Activated T-cell treated with anti-CD3 and anti-CD28 coated beads, Interleukin-2, amount 50 U/mL, for 48 hours (primary cell): ENCODE data around the gene CXCR3.
"Not testable (repeated sequence)": the region's sequence is repeated elsewhere in the genome, so short reads cannot be mapped to it uniquely, and the experiment has no call there.

ENCODE experiments used
- DNase-seq, 2 experiments: peaks; one replicate each; pipeline ENCODE4 v3.0.0-alpha.2; 2020

CXCR3 gene

DNA sequence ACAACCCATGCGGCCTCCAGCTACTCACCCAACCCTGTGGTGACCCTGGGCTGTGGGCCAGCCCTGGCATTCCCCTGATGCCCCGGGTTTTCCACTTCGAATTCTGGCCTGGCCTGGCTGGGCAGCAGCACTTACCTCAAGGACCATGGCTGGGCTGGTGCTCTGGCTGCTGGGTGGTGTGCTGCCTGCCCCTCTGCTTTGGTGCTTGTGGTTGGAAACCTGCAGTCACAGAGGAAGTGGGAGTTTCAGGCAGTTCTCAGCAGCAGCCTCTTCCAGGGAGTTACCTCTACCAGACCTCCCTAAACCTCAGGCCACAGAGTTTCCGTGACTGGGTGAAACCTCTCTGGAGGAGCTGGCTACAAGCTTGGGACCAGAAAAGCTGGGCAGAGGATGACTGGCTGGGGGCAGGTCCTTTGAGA, at the start of gene CXCR3:
CXCR3 (minus strand) TSS at position 209 of the 419 bp plus-strand sequence; CDS start at position 147, 62 bp downstream.
- DNase-seq = peak; percentile 82 to 85

GRCh38 chrX:71667328-71668247, 49.3 kb upstream of the CXCR3 start, which contains the start of gene LOC101059915:
LOC101059915 (plus strand) TSS chrX:71667546.
- DNase-seq = no peak

DNA sequence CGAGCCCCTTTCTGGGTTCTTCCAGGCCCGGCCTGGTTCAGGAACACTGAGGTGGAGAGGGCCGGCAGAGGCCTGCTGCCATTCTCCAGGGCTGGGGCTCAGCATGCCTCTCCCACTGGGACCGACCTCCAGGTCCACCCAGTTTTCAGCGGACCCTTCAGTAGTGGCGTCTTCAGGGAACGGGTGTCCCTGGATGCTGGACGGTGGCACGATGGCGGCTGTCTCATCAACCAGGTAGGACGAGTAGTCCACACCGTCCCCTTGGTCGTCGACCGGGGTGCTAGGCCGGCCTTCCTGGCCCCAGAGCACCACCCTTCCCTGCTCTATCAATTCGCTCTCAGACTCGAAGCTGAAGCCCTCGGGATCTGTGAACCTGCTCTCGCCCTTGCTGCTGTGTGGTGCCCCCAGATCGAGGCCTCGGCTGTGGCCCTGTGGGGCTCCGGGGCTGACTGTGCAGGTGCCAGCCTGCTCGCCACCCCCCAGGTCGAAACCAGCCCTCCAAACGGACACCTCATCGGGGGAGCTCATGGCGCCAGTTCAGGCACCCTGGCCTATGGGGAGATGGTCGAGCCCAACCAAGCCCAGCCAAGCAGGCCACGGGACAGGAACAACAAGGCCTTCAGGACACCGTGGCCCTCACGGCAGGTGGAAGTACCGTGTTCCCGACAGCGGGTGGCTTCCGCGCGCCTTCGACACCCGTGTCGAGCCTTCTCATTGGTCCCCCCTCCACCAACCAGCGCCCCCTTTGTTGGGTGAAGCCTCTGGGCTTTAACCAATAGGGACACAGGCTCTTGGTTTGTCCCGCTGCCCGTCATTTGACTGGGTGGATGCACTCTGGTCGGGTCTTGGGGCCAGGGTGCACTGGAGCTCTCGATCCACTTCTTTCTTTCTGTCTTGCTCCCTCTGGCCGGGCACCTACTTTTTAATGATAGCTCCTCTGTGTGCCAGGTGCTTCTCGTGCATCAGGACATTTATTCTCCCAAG, 48.2 kb upstream of the CXCR3 start:
- DNase-seq = no peak

- no peak for DNase-seq
Measured at GRCh38 chrX:71665747-71666146, 47.4 kb upstream of the CXCR3 start.

DNA sequence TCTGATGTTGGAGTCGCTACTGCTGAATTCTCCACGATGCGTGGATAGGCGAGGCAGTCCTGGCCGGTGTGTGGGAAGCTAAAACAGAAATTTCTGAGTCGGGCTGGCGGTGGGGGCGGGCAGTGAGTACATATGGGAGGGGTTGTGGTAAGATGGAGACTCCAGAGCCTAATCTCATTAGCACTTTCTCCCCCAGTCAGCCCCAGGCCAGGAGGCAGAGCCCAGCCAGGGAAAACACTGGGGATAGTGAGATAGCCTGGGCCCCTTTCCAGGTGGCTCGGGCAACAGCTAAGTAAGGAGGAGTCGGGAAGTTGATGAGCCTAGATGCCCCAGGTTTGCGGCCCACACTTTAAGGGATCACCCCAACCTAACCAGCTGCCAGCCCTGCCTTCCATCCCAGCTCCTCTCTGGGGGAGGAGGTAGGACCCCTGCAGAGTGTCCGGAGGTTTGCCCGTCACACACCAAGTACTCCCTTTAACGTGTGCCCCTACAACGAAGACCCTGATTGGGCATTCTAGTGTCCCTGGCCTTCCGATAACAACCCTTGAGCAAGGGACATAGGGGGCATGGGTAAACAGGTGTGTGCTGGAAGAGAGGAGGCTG, 46.7 kb upstream of the CXCR3 start:
- no peak for DNase-seq

DNA sequence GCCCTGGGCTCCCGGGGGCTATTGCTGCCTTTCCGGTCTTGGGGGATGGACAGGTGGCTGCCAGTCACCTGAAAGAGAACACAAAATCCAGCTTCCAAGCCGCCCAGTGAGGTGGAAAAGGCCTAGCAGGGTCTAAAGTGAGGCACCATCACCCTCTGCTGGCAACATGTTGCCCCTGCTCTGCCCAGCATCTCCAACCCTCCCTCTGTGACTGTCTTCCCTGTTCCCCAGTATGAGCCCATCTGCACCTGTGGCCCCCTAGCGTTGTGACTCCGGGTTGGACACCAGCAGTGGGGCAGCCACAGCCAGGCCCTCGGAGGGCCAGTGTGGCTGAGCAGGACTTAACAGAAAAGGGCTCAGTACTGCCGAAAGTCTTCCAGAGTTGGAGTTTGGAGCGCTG, 45.9 kb upstream of the CXCR3 start:
- peak in 1 of 2 experiments; percentile 54 for DNase-seq

DNA sequence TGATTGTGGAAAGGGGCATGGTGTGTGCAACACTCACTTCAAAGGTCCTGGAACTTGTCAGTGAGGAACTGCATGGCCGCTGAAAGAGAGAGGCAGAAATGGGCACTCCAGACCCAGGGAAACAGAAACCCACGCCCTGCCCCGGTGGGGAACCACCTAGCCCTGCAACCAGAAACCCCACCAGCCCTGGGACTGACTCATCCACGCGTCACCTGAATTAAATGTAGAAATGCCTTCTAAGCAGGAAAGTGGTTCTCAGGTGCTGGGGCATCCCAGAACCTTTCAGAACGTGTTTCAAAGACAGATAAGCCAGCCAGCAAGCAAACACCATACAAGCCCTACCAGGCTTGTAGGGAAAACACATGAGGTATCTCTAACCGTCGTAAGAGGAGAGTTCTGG, 44.9 kb upstream of the CXCR3 start:
- DNase-seq = peak; percentile 76 to 80

- DNase-seq = not testable (repeated sequence)
Measured at GRCh38 chrX:71662654-71663053, 44.3 kb upstream of the CXCR3 start.

DNA sequence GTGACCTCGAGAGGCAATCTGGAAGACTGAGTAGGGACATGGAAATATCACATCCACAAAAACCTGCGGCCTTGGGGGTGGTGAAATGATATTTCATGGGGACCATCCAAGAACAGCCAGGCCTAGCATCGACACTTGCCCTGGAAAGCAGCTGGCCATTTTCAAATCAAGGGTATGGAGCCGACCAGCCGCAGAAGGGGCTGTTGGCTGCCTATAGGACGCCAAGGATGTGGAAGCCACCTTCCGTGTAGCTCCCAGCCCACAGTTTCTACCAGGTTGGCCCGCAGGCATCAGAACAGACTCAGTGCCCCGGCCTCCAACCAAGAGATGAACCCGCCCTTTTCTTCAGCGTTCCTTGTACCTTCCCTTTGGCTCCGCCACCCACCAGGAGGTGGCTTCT, 43.6 kb upstream of the CXCR3 start:
- no peak for DNase-seq

DNA sequence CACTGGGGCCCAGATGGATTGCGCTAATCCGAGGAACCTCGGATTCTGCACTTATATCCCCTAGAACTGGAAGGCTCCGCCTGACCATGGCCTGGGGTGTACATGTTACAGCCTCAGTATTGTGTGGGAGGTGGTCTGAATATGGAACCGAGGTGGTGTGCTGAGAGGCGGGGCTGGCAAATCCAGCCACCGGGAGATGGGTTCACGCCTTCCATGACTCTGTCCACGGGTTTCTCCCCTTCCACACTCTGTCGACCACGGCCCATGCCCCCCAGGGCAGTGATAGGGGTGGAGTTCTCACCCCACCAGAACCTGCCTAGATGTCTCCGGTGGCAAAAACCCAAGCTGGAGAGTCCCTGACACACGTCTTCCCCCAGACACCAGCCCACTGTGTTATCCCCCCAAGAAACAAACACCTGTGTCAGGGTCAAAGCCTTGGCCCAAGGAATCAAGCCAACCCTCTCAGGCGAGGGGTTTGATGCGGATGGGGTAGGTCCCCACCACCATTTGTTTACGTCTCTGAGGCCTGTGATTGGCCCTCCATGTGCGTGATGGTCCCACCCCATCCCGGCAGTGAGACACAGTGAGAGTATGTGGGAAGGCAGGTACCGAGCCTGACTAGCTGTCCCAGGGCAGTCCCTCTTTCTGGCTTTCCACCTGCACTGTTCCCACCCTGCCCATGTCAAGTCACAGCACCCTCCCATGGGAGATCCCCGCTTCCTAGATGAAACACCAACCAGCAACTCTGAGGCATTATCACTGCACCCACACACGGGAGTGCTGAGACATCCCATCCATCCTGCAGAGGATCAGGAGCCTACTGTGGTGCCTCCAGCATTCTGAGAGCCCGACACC, 42.5 kb upstream of the CXCR3 start:
- DNase-seq = no peak

DNA sequence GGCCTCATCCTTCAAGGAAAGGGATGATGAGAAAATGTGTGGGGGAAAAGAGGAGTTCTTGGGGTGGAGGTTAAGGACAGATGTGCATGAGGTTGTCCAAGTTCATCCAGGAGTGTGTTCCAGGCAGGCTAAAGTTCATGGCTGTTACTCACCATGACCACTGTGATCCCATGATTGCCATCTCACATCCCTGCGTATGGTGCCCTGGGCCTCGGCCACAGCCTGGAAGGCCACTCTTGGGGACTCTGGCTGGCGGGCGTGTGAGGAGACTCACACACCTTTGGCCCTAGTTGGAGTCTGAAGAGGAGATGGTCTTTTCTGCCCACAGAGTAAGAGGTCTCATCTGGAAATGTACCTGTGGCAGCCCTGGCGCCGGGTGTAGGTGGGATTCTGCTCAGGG, 41.6 kb upstream of the CXCR3 start:
- DNase-seq = no peak

GRCh38 chrX:71659342-71659741, 41.0 kb upstream of the CXCR3 start:
- no peak for DNase-seq

GRCh38 chrX:71657267-71657666, 39.0 kb upstream of the CXCR3 start:
- no peak for DNase-seq

DNA sequence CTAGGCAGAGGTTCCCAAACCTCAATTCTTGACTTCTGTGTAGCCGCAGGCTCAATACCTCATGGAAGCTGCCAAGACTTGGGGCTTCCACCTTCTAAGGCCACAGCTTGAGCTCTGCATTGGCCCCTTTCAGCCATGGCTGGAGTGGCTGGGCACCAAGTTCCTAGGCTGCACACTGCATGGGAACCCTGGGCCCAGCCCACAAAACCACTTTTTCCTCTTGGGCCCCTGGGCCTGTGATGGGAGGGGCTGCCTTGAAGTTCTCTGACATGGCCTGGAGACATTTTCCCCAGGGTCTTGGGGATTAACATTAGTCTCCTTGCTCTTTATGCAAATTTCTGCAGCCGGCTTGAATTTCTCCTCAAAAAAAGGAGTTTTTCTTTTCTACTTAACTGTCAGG, 35.0 kb upstream of the CXCR3 start:
- no peak for DNase-seq

GRCh38 chrX:71652405-71652804, 34.1 kb upstream of the CXCR3 start:
- DNase-seq = peak; percentile 64

DNA sequence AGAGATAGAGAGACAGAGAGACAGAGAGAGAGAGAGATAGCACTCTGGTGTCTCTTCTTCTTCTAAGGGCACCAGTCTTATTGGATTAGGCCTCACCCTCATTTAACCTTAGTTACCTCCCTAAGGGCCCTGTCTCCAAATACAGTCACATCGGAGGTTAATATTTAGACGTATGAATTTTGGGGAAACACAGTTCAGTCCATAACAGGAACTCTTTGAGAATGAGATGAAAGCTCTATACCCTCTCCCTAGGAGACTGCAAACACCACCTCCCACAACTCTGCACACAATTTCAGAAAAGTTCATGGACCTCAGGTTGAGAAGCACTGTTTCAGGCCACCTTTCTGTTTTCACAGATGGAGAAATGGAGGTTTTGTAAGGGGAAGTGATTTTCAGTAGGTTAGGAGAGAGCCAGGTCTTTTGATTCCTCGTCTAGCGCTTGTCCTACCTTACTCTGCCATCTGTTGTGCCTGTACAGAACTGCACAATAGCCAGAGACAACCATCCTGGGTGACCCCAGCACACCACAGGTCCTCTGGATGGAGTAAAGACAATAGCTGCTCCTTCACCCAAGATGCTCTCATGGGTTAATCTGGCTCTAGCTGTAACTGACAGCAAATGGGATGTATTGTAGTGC, 32.1 kb upstream of the CXCR3 start:
- DNase-seq = peak in 1 of 2 experiments; percentile 47

GRCh38 chrX:71644406-71644805, 26.1 kb upstream of the CXCR3 start:
- not testable (repeated sequence) for DNase-seq

GRCh38 chrX:71640002-71640401, 21.7 kb upstream of the CXCR3 start:
- DNase-seq = no peak

GRCh38 chrX:71638409-71638808, 20.1 kb upstream of the CXCR3 start:
- no peak for DNase-seq

- DNase-seq = no peak
Measured at GRCh38 chrX:71637848-71638247, 19.5 kb upstream of the CXCR3 start.

DNA sequence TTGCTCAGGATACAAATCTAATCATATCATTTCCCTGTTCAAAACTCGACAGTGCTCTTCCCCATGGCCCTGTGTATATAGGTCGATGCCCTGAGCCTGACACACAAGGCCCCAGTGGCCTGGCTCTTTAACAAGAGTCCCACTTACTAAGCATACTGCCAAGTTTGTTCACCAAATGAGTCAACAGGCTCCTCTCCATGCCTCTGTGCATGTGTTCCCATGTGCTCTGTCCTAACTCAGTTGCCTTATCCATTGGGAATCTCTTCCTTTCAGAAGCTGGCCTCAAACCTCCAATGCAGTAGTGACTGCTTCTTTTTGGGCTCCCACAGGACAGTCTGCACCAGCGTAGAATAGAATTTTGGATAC, 18.9 kb upstream of the CXCR3 start:
- no peak for DNase-seq
